Nucleus accumbens (tissue), 56 donors: ENCODE data around the gene PCDHA1.
"Not testable (repeated sequence)": the region's sequence is repeated elsewhere in the genome, so short reads cannot be mapped to it uniquely, and the experiment has no call there.

Experiments used
- DNase-seq, 56 donors: peaks; one replicate each; lab custom pipeline; 2025; lab: John Stamatoyannopoulos, UW

Gene PCDHA1

DNA sequence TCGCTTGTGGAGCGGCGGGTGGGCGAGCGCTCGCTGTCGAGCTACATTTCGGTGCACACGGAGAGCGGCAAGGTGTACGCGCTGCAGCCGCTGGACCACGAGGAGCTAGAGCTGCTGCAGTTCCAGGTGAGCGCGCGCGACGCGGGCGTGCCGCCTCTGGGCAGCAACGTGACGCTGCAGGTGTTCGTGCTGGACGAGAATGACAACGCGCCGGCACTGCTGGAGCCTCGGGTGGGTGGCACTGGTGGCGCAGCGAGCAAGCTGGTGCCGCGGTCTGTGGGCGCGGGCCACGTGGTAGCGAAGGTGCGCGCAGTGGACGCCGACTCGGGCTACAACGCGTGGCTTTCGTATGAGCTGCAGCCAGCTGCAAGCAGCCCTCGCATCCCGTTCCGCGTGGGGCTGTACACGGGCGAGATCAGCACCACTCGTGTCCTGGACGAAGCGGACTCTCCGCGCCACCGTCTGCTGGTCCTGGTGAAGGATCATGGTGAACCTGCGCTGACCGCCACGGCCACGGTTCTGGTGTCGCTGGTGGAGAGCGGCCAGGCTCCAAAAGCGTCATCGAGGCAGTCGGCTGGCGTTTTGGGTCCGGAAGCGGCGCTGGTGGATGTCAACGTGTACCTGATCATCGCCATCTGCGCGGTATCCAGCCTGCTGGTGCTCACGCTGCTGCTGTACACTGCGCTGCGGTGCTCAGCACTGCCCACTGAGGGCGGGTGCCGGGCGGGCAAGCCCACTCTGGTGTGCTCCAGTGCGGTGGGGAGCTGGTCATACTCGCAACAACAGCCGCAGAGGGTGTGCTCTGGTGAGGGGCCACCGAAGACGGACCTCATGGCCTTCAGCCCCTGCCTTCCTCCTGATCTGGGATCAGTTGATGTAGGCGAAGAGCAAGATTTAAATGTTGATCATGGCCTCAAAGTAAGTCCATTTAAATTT, 57.1 kb downstream of the PCDHA1 start:
- DNase-seq, result no peak

GRCh38 chr5:140848139-140849102, 62.5 kb downstream of the PCDHA1 start, which contains the start of gene PCDHA9:
PCDHA9 (plus strand) TSS chr5:140848382; CDS start chr5:140848496, 114 bp downstream.
- not testable (repeated sequence) for DNase-seq

- not testable (repeated sequence) for DNase-seq
These were observed 64.1 kb downstream of the PCDHA1 start for GRCh38 chr5:140849831-140850634.

DNA sequence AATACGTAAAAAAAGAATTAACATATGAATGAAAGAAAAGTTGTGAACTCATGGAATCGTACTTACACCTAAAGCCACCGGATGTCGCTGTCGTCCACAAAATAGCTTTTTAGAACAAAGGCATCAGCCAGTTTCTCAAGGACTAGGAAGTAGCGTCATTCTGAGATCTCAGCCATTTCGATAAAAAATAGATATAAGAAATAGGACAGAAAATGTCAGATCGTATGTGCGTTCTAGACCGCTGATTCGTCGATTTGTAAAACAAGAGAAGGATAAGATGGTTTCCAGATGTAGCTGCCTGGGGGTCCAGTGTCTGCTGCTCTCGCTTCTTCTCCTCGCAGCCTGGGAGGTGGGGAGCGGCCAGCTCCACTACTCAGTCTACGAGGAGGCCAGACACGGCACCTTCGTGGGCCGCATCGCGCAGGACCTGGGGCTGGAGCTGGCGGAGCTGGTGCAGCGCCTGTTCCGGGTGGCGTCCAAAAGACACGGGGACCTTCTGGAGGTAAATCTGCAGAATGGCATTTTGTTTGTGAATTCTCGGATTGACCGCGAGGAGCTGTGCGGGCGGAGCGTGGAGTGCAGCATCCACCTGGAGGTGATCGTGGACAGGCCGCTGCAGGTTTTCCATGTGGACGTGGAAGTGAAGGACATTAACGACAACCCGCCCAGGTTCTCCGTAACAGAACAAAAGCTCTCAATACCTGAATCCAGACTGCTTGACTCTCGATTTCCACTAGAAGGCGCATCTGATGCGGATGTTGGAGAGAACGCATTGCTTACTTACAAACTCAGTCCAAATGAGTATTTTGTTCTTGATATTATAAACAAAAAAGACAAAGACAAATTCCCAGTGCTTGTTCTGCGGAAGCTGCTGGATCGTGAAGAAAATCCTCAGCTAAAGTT, 70.1 kb downstream of the PCDHA1 start, which contains the start of gene PCDHA10:
TSS of gene PCDHA10 (plus strand) at position 126 of the 903 bp plus-strand sequence. CDS start at position 278, 152 bp downstream.
- peak in 3 of 56 donors; percentile 18 to 23 (median 22) for DNase-seq

DNA sequence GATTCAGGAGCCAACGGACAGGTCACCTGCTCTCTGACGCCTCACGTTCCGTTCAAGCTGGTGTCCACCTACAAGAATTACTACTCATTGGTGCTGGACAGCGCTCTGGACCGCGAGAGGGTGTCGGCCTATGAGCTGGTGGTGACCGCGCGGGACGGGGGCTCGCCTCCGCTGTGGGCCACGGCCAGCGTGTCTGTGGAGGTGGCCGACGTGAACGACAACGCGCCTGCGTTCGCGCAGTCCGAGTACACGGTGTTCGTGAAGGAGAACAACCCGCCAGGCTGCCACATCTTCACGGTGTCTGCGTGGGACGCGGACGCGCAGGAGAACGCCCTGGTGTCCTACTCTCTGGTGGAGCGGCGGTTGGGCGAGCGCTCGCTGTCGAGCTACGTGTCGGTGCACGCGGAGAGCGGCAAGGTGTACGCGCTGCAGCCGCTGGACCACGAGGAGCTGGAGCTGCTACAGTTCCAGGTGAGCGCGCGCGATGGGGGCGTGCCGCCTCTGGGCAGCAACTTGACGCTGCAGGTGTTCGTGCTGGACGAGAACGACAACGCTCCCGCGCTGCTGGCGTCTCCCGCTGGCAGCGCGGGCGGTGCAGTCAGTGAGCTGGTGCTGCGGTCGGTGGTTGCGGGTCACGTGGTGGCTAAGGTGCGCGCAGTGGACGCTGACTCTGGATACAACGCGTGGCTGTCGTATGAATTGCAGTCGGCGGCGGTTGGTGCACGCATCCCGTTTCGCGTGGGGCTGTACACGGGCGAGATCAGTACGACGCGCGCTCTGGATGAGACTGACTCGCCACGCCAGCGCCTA, 71.4 kb downstream of the PCDHA1 start:
- DNase-seq, result no peak

DNA sequence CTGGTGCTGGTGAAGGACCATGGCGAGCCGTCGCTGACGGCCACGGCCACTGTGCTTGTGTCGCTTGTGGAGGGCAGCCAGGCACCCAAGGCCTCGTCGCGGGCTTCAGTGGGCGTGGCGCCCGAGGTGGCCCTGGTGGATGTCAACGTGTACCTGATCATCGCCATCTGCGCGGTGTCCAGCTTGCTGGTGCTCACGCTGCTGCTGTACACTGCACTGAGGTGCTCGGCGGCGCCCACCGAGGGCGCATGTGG, 72.0 kb downstream of the PCDHA1 start:
- no peak for DNase-seq

DNA sequence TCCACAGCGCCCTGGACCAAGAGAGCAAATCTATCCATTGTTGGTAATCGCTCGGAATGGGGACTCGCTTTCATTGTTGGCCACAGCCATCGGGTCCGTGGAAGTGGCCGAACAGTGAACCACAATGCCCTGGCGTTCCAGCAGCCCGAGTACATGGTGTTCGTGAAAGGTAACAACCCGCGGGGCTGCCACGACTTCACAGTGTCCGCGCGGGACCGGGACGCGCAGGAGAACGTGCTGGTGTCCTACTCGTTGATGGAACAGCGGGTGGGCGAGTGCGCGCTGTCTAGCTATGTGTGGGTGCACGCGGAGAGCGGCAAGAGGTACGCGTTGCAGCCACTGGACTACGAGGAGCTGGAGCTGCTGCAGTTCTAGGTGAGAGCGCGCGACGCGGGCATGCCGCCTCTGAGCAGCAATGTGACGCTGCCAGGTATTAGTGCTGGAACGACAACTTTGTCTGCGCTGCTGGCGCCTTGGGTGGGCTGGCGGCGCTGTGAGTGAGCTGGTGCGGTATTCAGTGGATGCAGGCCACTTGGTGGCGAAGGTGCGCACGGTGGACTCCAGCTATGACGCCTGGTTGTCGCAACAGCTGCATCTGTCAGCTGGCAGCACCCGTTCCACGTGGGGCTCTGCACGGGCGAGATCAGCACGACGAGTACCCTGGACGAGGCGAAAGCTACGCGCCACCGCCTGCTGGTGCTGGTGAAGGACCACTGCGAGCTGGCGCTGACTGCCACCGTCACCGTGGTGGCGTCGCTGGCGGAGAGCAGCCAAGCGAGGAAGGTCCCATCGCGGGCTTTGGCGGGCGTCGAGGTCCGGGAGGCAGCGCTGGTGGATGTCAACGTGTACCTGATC, 76.7 kb downstream of the PCDHA1 start:
- no peak for DNase-seq

- peak in 2 of 56 donors; percentile 19 to 26 for DNase-seq
These were observed 83.0 kb downstream of the PCDHA1 start, which contains the start of gene PCDHA11 for GRCh38 chr5:140868721-140869554. PCDHA11 (plus strand) TSS chr5:140868957; CDS start chr5:140869104, 147 bp downstream.

DNA sequence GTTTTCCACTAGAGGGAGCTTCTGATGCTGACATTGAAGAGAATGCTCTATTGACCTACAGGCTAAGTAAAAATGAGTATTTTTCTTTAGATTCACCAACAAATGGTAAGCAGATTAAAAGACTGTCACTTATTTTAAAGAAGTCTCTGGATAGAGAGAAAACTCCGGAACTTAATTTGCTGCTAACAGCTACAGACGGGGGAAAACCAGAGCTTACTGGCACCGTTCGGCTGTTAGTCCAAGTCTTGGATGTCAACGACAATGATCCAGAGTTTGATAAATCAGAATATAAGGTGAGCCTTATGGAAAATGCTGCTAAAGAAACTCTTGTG, 83.6 kb downstream of the PCDHA1 start:
- DNase-seq, result no peak

- no peak for DNase-seq
These were observed 84.6 kb downstream of the PCDHA1 start for GRCh38 chr5:140870221-140871201.

GRCh38 chr5:140875085-140876065, 89.4 kb downstream of the PCDHA1 start, which contains the start of gene PCDHA12:
PCDHA12 (plus strand) TSS chr5:140875308; CDS start chr5:140875473, 165 bp downstream.
- DNase-seq, result no peak

DNA sequence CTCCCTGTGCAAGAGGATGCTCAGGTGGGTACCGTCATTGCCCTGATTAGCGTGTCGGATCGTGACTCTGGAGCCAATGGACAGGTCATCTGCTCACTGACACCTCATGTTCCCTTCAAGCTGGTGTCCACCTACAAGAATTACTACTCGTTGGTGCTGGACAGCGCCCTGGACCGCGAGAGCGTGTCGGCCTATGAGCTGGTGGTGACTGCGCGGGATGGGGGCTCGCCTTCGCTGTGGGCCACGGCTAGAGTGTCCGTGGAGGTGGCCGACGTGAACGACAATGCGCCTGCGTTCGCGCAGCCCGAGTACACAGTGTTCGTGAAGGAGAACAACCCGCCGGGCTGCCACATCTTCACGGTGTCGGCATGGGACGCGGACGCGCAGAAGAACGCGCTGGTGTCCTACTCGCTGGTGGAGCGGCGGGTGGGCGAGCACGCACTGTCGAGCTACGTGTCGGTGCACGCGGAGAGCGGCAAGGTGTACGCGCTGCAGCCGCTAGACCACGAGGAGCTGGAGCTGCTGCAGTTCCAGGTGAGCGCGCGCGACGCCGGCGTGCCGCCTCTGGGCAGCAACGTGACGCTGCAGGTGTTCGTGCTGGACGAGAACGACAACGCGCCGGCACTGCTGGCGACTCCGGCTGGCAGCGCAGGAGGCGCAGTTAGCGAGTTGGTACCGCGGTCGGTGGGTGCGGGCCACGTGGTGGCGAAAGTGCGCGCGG, 90.8 kb downstream of the PCDHA1 start:
- DNase-seq, result not testable (repeated sequence)

- no peak for DNase-seq
These were observed 91.3 kb downstream of the PCDHA1 start for GRCh38 chr5:140877262-140877581.
